ENCODE results near the gene OSBPL3. TPM values are rescaled to one million over a fixed set of nuclear protein-coding genes. Genes with fewer than 3 reads are reported as not detected.

Gene OSBPL3
- total RNA-seq, 1 experiment from 2014 or later, result 8.6 TPM

GRCh38 chr7:24769851-24770250 is 210.1 kb downstream of the OSBPL3 start:
- H3K79me2 ChIP-seq (ENCODE audit: insufficient read depth, low read length), result no peaks in the 10 kb centered on the region
- H4K8ac ChIP-seq (replicated peaks; ENCODE audit: insufficient read length, low read depth, low read length), result no peak overlapping the region
- no peak overlapping the region for H2BK15ac ChIP-seq (ENCODE audit: low read depth, low read length)
- H2BK120ac ChIP-seq (ENCODE audit: low read depth, low read length, poor library complexity, severe bottlenecking), result no peak overlapping the region
- H3K56ac ChIP-seq (ENCODE audit: insufficient read length, low read depth, low read length), result no peak overlapping the region
- Mint-ChIP-seq H3K4me1 (peaks cover 7 to 15% of the 10 kb centered on the region in 2 experiments), H3K36me3 (ENCODE audit: insufficient read depth in 1 of 3, low read depth in 3 of 3) (no peaks in the 10 kb centered on the region), H3K27ac (no peak overlapping the region), H3K4me3 (no peak overlapping the region), H3K27me3 (ENCODE audit: low read depth) (peaks cover 3% of the 10 kb centered on the region), H3K9me3 (no peaks in the 10 kb centered on the region; a peak in 1 of 5 replicates)
- H3K27ac ChIP-seq (ENCODE audit: insufficient read length, low read depth, low read length), result no peak overlapping the region
- H2AFZ ChIP-seq (ENCODE audit: low read length), result no peak overlapping the region
- no peak overlapping the region for H3K14ac ChIP-seq (ENCODE audit: insufficient read depth, low read length)
- no peak overlapping the region for H3K4ac ChIP-seq (ENCODE audit: low read depth, low read length)
- TF ChIP-seq CTCF (conservative IDR thresholded peaks at IDR 0.05), result no peak
- no peaks in the 10 kb centered on the region for H3K23me2 ChIP-seq (ENCODE audit: insufficient read length, low read depth, low read length, poor library complexity, severe bottlenecking)
- H3K9ac ChIP-seq (ENCODE audit: extremely low read depth, insufficient read length, low read length), result no peak overlapping the region
- H3K27me3 ChIP-seq (ENCODE audit: insufficient read depth, low read length), result no peaks in the 10 kb centered on the region
- no peak overlapping the region for H3K4me2 ChIP-seq (ENCODE audit: insufficient read depth, insufficient read length, low read length)
- H3K23ac ChIP-seq (ENCODE audit: insufficient read length, low read depth, low read length), result no peak overlapping the region
- H3K18ac ChIP-seq (ENCODE audit: insufficient read length, low read depth, low read length), result no peak overlapping the region
- H3K9me3 ChIP-seq (ENCODE audit: control insufficient read depth, low read depth, low read length), result no peaks in the 10 kb centered on the region
- peaks cover 2% of the 10 kb centered on the region; the same call in 1 of the 2 replicates for H3K4me1 ChIP-seq (ENCODE audit: insufficient read depth, low read length)
- H3T11ph ChIP-seq (ENCODE audit: low read length), result no peak overlapping the region
- no peak overlapping the region for H2BK5ac ChIP-seq (ENCODE audit: insufficient read length, low read length)
- H4K91ac ChIP-seq (ENCODE audit: insufficient read length, low read depth, low read length), result no peak overlapping the region
- H2BK12ac ChIP-seq (ENCODE audit: insufficient read length, low read depth, low read length), result no peak overlapping the region
- H3K79me1 ChIP-seq (ENCODE audit: insufficient read depth, low read depth, low read length, poor library complexity, severe bottlenecking), result no peaks in the 10 kb centered on the region
- no CpG with 5 or more reads among the region's 2 CpGs for WGBS (ENCODE audit: extremely low coverage, insufficient read length, low lambda C conversion rate)
- no peak overlapping the region for H4K5ac ChIP-seq (ENCODE audit: insufficient read length, low read depth, low read length)
- H2BK20ac ChIP-seq (ENCODE audit: low read depth, low read length, poor library complexity, severe bottlenecking), result no peak overlapping the region
- no peak for DNase-seq
- H2AK5ac ChIP-seq (ENCODE audit: insufficient read length, low read length), result no peak overlapping the region
- H4K20me1 ChIP-seq (ENCODE audit: control insufficient read depth, insufficient read depth, insufficient read length), result no peaks in the 10 kb centered on the region

Data from H9 (cell line).